Uterus (tissue), 2 donors: ENCODE results near the gene KLF8.

Source experiments
- POLR2A ChIP-seq, 2 donors: fragments of 450-650 bp; IDR thresholded peaks; one replicate each; pipeline ENCODE4 v1.6.1; 2016; ENCODE audit warnings: antibody characterized with exemption in 2 of 2, mild to moderate bottlenecking in 1 of 2, moderate library complexity in 1 of 2
- TF ChIP-seq, protein P1 (sequence below), 4 experiments: fragments of 200-600 bp in 2 of 4; fragments of 450-650 bp in 2 of 4; sonication (generic) in 2 of 4; IDR thresholded peaks; one replicate each; pipeline ENCODE4 v1.5.1; 2016 to 2019; ENCODE audit warnings: antibody characterized with exemption in 4 of 4, mild to moderate bottlenecking in 2 of 4, moderate library complexity in 1 of 4

DNA sequence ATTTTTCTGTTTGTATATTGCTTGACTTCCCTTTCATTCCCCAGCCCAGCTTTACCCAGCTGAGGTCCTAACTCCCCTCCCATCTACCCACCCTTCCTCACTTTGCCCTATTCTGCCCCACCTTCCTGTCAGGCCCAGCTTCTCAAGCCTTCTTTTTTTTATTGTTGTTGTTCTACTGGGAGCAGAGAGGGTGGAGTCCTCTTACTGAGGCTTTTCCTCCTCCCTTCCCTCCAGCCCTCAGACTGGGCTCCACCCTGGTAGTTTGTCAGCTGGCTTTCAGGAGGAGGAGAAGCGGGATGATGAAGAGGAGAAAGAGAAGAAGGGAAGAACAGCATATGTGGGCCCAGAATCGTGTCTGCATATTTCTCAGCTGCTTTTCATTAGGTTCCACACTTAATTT is 3.2 kb upstream of the KLF8 start:
- TF ChIP-seq, protein P1, sequence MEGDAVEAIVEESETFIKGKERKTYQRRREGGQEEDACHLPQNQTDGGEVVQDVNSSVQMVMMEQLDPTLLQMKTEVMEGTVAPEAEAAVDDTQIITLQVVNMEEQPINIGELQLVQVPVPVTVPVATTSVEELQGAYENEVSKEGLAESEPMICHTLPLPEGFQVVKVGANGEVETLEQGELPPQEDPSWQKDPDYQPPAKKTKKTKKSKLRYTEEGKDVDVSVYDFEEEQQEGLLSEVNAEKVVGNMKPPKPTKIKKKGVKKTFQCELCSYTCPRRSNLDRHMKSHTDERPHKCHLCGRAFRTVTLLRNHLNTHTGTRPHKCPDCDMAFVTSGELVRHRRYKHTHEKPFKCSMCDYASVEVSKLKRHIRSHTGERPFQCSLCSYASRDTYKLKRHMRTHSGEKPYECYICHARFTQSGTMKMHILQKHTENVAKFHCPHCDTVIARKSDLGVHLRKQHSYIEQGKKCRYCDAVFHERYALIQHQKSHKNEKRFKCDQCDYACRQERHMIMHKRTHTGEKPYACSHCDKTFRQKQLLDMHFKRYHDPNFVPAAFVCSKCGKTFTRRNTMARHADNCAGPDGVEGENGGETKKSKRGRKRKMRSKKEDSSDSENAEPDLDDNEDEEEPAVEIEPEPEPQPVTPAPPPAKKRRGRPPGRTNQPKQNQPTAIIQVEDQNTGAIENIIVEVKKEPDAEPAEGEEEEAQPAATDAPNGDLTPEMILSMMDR (IDR thresholded peaks at IDR 0.05) = no peak
- TF ChIP-seq POLR2A (IDR thresholded peaks at IDR 0.05) = no peak
